Embryonic facial prominence (tissue), 1 donor: ENCODE measurements around the gene FOXG1.
A peak's percentile ranks its signal among the peaks of the same experiment; 100 is the strongest.

Experiments
- DNase-seq: peaks from one replicate; pipeline ENCODE4 v3.0.0-alpha.2; 2016; ENCODE audit errors: extremely low spot score

The FOXG1 gene

DNA sequence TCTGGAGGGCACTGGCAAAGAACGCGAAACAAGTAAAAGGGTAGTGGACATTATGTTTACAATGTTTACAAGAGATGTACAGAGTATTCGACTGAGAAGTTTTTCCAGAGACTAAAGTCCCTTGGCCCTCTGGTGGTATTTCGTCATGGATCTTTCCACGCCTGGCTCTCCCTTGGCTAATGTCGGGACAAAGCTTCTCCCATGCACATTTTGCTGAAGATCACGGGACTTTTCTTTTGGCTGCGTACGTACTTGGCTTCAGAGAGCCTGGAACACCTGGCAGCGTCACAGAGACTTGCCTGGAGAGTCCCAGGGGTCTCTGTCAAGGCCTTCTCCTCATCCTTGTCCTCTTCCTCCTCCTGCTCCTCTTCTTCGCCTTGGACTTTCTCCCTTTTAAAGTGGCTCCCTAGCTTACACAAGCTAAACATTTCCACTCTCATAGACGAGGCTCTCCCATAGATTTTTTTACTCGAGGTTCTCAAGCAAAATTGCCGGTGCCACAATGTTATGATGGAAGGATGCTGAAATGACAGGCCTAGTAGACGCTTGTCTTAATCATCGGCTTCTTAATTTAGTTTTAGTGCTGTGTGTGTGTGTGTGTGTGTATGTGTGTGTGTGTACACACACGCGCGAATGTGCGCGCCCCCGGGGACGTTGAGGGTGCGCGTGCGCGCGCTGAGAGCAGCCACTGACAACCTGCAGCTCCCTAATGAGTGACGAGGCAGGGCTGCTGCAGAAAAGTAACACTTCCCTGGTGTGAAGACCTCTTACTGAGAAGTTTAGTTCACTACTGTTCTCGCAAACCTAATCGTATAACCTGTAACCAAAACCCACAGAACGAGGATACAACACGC lies 4.9 kb upstream of the FOXG1 start:
- DNase-seq = no peak

DNA sequence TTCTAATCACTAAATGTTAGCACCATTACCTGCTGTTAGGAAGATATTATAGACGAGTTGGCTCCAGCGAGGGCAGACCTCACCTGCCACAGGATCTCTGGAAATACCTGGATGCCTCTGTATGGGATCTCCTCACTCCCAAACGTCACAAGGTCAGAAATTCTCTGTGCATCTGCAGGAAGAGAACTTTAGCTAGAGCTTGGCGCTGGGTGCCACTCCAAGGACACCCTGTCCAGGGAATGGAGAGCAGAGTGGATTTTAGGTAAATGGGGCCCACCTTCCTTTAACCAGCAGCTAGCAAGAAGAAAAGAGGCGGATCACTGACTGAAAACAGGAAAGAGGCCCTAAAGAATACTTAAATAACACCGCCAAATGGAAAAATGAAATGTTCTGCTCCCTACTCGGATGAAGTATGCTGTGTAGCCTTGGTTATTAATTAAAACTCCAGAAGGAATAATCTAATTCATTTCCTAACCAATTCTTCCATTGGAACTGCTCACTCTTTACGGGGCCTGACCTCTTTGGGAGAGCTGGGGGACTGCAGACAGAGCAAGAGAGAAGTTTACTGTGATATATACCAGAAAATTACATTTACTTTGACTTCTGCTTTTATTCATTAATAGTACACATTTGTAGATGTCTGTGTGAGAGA lies 4.2 kb upstream of the FOXG1 start:
- no peak for DNase-seq

DNA sequence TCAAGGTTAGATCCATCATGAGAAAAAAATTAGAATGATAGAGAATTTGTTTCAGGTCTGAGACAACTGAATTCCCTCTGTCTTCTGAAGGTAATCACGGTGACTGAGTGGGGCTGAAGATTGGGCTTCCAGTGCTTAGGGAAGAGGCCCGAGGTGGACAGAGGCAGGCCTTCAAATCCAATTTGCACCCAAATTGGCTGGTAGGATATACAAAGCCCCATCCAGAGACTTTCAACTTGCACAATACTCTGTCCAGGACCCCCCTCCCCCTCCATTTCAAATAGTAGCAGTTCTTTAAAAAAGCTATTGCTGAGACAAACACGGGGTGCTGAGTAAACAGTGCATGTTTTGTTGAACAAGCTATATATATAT lies 3.6 kb upstream of the FOXG1 start:
- DNase-seq = no peak

DNA sequence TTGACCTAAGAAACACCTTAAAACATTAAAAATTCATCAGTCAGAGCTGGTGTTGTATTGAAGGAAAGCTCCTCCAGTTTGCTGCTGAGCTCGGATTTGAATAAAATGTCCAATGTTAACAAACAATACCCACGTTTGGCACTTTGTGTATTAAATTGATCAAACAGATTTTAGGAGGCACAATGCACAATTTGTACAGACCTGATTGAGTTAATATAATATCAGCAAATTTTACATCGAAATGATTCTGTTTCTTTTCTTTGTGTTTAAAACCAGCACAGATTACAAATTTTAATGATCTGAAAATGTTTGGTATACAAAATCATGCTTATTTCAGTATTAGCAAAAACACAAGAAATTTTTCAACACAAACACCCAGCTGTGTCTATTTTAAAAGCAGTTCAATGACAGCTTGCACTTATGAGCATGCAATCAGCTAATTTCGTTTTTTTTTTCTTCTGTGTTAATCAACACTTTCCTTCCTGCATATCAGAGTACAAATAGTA lies 2.8 kb upstream of the FOXG1 start:
- no peak for DNase-seq

DNA sequence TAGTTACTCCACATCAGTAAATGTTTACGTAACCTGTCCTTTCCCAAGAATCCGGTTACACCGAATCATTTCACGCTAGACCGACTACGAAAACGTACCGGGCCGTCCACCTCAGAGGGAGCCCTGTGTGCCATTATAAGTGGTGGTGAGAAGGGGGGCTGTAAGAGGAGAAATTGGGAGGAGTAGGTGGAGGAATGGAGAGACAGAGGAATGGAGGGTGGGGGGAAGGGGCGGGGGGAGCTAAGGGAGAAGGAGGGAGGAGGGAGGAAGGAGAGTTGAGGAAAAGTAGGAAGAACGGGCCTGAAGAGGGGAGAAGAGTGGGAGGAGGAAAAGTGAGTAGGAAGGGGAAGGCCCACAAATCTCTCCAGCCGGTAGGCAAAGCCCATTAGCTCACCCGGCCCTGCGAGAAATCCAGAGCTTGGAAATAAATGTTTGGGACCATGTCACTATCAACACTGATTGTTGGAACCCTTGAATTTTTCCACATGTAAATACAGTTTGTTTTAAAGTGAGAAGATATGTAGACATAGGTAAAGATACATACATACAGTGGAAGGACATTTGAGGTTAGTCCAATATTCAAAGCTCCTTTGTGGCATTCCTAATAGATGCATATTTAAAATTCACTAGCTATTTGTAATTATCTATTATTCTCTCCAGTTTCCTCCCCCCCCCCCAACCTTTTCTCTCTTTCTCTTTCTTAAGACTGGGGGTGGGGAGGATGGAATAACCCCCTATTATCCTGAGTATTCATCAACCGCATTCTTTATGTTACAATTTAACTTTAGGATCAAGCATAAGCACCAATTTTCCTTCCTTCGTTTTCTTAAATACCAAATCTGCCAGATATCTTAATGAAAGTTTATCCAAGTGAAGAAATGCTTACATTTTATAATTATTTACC lies 2.1 kb upstream of the FOXG1 start:
- no peak for DNase-seq

DNA sequence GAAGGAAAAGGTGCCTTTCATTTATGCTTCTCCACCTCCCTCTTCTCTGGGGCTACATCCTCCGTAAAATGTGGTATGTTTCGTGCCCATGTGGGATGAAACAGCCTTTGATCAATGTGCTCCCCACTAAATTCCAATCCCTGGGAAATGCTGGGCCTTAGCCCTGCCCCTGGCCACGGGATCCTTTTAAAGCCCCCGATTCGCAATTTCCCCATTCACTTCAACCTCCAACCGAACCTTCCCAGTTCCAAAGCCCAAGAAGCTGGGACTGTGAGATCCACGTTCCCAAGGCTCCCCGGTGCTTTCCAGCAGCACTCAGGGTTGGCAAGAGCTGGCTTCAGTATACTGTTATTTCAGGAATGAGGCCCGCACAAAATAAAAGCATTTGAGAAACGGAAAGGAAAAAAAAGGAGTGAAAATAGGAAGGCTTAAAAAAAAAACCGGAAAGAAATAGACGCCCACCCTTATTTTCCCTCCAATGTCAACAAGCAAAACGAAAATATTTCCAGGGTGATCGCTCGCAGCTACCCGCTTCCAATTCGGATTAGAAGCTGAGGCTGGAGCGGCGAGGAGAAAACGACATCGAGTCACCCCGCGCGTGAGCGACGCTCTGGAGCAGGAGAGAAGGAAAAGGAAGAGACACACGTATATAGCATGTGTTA lies 1.3 kb upstream of the FOXG1 start:
- DNase-seq = no peak

DNA sequence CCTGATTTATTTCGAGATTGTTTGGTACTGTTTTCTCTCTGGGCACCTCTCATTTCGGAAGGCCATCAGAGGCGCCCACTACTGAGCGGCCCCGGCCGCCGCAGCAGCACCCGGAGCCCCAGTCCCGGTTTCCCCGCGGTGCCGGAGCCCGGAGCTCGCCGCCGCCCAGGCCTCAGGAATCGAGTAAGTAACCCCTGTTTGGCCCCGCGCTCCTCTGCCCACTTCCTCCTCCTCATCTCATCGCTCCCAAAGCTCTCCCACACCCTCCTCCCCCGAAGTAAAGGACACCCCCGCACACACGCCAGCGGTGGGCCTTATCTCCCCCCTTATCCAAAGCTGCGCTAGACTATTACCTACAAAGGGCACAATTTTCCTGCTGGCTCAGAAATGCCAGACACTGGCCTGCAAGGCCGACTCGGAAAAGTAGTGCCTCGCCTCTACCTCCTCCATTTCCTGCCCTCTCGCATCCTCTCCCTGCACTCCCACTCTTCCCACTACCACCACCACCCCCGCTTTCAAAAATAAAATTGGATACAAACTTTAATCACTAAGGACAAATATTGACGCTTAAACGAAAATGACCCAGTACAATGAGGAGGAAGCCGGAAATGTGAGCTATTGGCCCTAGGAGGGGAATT lies 637 bp upstream of the FOXG1 start:
- no peak for DNase-seq

DNA sequence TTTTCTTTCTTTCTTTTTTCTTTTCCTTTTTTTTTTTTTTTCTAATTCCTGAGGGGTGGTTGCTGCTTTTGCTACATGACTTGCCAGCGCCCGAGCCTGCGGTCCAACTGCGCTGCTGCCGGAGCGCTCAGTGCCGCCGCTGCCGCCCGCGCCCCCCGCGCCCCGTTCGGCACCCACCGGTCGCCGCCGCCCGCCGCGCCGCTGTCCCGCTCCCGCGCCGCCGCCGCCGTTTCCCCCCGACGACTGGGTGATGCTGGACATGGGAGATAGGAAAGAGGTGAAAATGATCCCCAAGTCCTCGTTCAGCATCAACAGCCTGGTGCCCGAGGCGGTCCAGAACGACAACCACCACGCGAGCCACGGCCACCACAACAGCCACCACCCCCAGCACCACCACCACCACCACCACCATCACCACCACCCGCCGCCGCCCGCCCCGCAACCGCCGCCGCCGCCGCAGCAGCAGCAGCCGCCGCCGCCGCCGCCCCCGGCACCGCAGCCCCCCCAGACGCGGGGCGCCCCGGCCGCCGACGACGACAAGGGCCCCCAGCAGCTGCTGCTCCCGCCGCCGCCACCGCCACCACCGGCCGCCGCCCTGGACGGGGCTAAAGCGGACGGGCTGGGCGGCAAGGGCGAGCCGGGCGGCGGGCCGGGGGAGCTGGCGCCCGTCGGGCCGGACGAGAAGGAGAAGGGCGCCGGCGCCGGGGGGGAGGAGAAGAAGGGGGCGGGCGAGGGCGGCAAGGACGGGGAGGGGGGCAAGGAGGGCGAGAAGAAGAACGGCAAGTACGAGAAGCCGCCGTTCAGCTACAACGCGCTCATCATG lies 654 bp downstream of the FOXG1 start:
- no peak for DNase-seq

DNA sequence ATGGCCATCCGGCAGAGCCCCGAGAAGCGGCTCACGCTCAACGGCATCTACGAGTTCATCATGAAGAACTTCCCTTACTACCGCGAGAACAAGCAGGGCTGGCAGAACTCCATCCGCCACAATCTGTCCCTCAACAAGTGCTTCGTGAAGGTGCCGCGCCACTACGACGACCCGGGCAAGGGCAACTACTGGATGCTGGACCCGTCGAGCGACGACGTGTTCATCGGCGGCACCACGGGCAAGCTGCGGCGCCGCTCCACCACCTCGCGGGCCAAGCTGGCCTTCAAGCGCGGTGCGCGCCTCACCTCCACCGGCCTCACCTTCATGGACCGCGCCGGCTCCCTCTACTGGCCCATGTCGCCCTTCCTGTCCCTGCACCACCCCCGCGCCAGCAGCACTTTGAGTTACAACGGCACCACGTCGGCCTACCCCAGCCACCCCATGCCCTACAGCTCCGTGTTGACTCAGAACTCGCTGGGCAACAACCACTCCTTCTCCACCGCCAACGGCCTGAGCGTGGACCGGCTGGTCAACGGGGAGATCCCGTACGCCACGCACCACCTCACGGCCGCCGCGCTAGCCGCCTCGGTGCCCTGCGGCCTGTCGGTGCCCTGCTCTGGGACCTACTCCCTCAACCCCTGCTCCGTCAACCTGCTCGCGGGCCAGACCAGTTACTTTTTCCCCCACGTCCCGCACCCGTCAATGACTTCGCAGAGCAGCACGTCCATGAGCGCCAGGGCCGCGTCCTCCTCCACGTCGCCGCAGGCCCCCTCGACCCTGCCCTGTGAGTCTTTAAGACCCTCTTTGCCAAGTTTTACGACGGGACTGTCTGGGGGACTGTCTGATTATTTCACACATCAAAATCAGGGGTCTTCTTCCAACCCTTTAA lies 1.5 kb downstream of the FOXG1 start:
- DNase-seq = no peak

DNA sequence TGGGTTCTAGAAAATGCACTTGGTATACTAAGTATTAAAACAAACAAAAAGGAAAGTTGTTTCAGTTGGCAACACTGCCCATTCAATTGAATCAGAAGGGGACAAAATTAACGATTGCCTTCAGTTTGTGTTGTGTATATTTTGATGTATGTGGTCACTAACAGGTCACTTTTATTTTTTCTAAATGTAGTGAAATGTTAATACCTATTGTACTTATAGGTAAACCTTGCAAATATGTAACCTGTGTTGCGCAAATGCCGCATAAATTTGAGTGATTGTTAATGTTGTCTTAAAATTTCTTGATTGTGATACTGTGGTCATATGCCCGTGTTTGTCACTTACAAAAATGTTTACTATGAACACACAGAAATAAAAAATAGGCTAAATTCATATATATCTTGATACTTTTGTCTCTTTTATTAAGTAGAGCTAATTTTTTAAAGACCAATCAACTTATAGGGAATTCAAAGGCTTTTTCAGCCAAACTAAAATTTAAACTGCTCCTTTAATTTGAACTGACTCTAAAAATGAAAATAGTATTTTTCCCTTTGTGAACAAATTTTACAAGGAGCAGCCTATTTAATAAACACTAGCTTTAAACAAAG lies 2.8 kb downstream of the FOXG1 start:
- DNase-seq = no peak

DNA sequence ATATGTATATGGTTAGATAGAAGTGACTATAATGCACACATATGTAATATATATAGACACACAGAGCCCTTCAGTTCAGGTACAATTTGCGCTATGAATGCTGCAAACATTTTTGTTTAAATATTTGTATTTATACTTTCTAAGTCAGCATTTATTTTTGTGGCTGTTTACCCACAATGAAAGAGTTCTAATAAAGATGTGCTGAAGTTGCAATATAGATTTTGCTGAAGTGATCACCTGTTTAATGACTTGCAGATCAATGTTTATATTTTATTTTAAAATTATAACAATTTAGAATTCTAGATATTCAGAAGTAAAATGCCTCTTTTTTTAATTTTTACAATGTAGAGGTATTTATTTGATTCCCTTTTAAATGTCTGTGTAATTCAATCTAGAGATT lies 3.5 kb downstream of the FOXG1 start:
- no peak for DNase-seq

DNA sequence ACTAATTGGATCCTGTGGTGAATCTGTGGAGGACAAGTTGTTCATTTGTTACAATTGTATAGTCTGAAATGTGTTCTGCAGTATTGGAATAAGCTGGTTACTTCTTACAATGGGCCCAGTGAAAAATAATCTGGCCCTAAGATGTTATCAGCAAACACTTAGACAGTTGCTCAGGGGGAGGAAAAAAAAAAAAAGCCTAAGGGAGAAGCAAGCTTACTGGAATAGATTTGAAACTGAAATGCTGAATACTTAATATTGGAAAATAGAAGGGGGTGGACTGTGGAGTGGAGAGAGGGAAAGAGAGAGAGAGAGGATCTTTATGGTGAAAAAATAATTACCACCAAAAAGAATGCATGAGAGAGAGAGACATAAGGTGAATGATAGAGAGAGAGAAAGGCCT lies 4.0 kb downstream of the FOXG1 start:
- DNase-seq = no peak

DNA sequence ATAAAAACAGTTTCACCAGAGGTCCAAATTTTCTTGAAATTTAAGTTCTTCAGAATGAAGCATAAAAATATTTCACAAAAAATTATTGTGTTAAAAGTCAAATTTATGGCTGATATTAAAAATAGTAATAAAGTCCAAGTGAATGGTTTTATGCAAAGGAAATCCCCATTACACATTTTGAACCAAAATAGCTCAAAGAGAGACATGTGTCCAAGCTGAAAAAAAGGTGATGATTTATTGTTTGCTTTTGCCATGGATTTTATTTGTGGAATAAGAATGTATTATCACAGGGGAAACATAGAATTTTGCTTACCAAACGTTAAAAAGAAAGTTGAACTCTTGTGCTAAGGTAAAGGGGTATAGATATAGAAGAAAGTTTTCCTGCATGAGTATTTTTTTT lies 4.6 kb downstream of the FOXG1 start:
- DNase-seq = no peak

DNA sequence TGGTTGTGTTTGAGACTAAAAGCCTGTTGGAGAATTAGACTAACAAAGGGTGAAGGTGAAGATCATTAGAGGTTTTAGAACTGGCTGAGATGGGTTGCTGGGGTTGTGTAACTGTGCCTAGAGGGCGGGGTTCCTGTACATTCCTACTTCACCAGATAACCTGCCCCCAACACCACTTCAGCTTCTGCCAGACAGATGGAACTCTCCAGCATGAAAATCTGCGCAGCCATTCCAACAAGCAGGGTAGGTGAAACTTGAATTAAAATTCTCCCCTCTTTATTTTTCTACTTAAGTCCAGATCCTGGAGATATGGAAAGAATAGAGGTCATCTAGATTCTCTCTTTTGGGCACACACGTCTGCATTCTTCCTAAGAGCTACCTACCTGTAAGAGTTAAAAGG lies 6.0 kb downstream of the FOXG1 start:
- DNase-seq = no peak

DNA sequence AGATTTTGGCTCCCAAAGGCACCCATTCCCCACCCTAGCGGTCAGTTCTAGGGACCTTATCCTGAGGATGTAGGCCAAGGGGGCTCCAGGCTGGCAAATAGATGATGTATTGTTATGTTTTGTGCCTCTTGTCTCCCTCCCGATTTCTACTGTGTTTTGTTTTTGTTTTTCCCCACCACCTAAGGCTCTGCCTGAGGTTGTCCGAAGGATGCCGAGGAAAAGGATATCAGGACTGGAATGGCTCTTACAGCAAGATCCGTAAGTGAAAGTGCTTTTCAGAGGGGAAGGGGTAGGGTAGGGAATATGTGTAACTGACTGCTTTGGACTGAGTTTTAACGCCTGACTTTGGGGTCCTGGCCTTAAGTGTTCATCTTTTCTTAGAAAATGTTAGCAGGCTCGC lies 6.6 kb downstream of the FOXG1 start:
- DNase-seq = no peak

DNA sequence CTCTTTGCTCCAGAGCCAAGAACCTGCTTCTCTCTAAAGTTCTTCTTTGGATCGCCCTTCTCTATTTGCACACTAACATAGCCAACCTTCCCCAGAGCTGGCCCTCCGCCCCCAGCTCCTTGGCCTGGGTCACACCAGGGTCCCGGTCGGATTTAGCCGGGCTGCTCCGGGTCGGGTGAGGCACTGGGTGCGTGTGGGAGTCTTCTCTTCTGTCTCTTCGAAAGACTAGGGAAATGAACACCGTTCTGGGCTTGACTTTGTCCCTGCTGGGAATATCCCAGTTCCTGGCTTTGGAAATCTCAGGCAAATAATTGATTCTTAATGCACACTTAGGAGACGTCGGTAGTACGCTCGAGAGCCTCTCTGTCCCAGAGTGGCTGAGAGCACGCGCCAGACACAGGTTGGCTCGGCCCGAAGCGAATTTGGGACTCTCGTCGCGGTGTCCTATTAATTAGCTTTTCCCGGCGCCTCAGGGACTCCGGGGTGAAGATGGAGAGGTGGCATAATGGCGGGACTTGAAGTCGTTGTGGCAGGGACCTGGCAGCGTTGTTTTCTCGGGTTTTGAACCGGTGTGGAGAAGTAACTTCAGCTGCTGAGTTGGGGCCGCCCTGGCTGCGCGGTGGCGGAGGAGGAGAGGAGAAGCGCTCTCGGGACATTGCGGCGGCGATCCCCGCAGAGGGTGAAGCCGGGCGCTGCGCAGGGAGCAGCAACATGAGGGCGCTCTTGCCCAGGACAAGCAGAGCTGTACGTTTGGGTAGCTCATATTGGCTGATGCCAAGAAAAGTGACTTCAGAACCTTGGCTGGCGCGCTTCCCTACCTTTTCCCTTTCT lies 7.5 kb downstream of the FOXG1 start:
- peak; percentile 62 for DNase-seq

DNA sequence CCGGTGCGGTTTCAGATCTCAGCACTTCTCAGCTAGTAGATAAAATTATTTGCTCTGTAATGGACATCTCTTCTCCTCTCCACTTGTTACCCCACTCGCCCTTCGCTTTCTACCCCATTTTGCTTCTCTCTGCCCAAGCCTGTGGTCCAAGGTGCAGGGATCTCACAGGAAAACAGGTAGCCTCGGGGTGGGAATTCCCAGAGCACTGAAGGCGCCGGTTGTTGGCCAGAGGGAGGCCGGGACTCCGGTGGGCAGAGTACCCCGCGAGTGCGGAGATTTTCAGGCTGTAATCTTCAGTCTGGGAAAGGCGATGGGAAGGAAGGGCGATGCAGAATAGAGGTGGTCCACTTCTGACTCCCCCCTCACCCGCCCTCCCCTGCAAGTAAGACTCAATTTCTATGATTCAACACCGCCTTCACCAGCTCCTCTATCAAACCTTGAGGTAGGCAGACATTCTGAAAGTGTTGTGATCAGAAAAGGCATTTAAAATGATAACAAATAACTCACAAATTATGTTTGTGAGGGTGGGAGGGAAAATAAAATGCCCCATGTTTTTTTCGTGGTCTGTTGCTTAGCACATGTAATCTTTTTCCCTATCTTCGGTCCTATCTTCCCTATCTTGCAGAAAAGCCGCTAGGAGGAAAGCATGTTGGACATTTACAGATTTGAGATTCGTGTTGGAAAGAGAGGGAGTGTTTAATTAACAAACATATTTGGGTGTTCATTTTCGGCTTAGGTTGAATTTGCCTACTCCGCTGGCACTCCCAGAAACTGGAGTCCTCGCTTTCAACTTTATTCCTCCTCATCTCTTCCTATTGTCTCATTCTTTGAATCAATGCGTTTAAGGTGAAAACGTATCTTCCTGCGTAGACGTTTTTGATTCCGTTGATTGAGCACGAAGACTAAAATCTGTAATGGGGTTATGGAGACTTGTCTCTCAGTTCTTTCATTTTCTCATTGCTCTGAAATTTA lies 8.5 kb downstream of the FOXG1 start:
- DNase-seq = no peak
